HG03159 (cell line): ENCODE results near the gene ZFHX2.

Experiments
- ATAC-seq: cut with Tn5 transposase; IDR thresholded peaks from one replicate; pipeline ENCODE4 v1.9.1; 2021; ENCODE audit warnings: mild to moderate bottlenecking, moderate library complexity; ENCODE audit not compliant: unreplicated experiment

ZFHX2 gene

GRCh38 chr14:23573384-23574015 lies 21.9 kb upstream of the ZFHX2 start:
- no peak for ATAC-seq

DNA sequence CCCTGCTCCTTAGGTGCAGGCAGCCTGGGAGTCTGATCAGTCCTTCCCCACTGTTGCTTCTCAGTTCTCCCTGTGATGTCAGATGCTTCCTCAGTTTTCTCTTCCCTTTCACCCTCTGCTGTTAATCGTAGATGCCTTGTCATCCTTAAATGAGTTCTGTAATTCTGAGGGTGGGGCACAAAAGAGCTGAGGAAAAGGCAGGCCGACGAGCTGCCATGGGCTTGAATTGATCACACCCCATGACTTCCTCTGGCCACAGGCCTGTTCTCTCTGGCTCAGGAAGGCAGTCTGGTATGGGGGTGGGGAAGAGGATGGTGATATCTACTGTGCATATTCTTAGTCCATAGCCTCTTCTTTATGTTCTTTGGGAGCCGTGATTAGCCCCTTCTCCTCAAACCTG lies 21.3 kb upstream of the ZFHX2 start:
- ATAC-seq: no peak

DNA sequence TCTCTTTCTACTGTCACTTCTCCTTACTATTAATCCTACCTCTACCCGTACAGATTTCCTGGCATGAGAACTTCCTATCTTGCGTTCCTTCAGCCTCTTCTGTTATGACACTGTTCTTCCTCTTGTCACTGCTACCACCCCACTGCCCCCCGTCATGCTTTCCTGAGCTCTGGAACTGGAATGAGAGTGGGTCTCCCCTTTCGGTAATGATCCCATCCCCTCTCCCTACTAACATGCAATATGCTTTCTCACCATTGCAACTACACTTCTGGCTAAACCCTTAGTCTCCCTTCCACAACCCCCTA lies 20.9 kb upstream of the ZFHX2 start:
- ATAC-seq: no peak

GRCh38 chr14:23571701-23572523 lies 20.3 kb upstream of the ZFHX2 start:
- no peak for ATAC-seq

DNA sequence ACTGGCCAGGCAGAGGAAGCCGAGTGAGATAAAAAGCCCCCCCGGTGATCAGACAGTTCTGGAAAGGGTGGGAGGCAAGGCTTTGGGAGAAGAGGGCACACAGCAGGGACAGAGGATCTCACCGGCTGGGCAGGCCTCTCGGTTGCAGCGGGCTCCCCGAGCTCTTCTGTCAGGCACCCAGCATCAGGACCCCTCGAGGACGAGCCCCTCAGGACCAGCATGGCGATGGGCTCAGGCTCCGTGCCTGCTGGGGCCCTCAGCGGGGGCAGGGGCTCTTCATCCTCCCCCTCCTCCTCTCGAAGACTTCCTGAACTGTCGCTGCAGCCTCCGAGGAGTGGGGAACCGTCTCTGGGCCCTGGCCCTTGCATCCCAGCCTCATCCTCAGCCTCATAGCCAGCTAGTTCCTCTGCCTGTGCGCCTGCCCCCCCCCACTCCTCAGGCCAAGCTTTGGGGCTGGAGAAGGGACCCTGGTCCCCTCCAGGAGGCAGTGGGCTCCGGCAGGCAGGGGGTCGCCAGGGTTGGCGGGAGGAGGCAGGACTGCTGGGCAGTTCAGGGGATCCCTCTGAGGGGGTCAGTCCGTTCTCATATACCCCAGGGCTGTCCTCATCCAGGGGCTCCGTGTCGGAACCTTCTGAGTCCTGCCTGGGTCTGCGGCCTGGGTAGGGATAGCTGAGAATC lies 19.4 kb upstream of the ZFHX2 start:
- ATAC-seq: no peak

DNA sequence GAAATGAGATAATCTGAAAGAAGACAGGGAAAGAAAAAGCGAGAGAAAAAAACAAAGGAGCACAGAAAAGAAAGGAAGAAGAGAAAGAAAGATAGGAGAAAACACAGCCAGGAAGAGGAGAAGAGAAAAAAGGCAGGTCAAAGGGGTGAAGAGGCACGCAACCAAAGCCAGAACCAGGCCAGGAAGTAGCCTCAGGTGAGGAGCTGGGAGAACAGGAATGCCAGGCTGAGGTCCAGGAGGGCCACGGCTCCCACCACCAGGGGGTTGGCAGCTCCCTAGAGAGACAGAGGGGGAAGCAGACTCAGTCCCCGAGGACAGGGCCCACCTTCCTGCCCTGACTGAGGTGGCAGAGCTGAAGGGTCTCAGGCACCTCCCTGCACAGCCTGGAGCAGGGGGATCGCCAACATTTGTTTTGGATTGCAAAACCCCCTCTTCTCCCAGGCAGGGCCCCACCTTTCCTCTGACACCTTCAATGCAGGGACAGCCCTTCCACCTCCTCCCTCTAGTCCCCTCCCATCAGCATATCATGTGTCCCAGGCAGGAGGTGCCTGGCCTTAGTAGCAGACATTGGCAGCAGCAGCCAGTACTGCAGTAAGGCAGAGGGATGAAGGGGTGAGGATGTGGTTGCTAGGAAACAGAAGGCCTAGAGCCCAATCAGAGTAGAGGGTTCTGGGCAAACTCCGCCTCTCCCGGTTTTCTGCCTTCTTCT lies 18.0 kb upstream of the ZFHX2 start:
- no peak for ATAC-seq

- ATAC-seq: no peak
Observed at GRCh38 chr14:23568600-23569331, 17.2 kb upstream of the ZFHX2 start.

- ATAC-seq: no peak
Observed at GRCh38 chr14:23568021-23568599, 16.5 kb upstream of the ZFHX2 start.

DNA sequence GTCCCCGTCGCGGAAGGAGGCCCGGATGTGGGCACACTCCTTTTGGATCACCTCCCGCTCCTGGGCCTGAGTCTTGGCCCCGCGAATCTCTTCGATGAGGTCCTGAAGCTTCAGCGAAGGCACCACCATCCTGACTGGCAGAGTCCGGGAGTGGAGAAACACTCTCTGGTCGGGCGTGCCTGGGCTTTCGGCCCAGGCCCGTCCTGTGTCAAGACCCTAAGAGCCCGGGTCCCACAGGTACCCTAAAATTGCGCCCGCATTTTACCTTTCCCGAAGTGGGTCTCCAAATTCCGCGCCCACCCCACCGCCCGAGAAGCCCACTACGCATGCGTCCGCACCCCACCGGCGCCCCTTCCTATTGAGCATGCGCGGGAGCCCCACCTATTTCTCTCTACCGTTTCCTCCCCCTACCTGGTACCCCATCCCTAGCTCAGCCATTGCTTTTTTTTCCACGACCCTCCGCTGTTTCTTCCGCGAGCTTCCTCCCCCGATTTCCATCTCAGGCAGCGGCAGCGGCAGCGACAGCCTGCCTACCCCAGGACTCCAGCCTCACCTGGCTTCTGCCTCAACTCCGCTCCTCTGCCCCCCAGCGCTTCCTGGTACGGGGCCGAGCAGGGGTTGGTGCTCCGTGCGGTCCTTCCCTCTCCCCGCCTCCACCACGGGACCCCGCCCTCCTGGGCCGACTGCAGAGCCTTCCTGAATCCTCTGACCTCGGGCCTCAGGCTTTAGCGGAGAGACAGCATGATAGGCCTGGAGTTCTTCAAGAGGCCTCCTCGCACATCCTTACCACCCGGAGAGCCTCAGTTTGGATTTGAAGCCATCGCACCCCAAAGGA lies 15.8 kb upstream of the ZFHX2 start, which contains the start of gene AP1G2:
Gene AP1G2 (minus strand): TSS at position 606 of the 835 bp plus-strand sequence. CDS start 477 bp downstream, at position 129.
- ATAC-seq: peak; percentile 78

DNA sequence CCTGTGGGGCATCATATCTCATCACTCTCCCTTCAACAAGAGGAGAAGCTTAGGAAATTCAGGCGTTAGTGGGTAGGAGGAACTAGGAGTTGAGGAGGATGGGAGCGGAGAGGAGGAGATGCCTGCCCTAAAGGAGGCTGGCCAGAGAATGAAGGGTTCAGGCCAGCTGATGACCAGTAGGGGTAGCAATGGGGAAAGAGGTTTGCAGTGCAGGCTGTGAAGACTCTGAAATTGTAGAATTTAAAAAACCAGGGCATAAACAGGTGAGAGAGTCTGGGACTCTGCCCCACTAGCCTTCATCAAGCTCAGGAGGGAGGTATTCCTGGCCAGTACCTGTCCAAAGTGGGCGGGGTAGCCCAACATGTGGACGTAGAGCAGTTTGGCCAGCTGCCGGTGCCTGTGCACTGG lies 15.2 kb upstream of the ZFHX2 start:
- ATAC-seq: no peak

- ATAC-seq: no peak
Observed at GRCh38 chr14:23566112-23566777, 14.7 kb upstream of the ZFHX2 start.

DNA sequence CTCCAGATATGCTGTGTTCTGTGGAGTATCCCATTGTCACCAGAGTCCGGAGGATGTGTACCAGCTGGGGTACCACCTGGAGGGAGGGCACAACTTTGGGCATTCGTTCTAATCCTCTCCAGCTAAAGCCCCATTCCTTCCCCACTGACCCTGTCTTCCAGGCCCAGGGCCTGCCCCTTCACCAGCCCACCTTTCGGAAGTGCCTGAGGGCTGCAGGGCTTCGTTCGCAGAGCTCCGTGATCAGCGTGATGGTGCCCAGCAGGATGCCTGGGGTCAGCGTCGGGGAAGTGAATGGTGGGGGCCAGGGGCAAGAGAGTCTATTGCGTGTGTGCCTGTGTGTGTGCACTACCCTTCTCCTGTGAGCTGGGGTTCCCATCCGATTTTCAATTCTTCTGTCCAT lies 14.1 kb upstream of the ZFHX2 start:
- no peak for ATAC-seq

DNA sequence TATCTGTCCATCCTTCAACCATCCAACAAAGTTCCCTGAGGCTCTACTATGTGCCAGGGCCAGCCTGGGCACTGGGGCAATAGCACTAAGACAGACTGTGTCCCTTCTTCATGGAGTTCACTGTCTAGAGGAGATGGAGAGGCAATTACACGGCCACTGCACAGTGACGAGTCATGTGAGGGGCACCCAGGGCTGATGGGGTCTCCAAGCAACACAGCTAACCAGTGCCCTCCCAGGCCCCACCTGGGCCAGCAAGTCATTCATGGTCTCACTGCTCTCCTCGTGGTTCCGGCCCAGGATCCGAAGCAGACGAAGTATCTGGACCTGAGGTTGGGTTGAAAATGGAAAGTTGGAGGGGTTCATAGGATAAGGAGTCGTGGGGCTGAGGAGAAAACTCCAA lies 13.3 kb upstream of the ZFHX2 start:
- ATAC-seq: no peak

DNA sequence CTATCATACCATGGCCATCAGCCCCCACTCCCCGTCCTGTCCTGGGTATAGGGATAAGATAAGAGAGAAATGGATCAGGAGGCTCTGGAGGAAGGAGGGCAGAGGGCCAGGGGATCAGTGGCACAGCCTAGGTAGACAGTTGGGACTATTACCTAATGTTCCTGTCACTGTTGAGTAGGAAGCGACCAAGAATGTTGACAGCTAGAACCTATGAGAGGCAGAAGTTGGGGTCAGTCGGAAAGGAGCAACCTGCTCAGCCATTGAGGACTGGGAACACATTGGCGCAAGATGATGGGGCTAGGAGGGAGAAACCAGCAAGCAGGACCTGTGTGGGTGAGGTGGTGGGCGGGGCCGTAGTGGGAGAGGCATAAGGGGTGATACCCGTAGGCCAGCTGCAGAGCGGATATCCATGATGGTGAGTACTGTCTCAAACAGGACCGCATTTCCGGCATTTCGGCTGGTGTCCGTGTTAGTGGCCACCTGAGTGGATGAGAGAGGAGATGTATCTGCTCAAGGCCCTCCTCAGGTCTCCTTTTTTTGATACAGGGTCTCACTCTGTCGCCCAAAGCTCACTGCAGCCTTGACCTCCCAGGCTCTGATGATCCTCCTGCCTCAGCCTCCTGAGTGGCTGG lies 12.7 kb upstream of the ZFHX2 start:
- ATAC-seq: no peak

DNA sequence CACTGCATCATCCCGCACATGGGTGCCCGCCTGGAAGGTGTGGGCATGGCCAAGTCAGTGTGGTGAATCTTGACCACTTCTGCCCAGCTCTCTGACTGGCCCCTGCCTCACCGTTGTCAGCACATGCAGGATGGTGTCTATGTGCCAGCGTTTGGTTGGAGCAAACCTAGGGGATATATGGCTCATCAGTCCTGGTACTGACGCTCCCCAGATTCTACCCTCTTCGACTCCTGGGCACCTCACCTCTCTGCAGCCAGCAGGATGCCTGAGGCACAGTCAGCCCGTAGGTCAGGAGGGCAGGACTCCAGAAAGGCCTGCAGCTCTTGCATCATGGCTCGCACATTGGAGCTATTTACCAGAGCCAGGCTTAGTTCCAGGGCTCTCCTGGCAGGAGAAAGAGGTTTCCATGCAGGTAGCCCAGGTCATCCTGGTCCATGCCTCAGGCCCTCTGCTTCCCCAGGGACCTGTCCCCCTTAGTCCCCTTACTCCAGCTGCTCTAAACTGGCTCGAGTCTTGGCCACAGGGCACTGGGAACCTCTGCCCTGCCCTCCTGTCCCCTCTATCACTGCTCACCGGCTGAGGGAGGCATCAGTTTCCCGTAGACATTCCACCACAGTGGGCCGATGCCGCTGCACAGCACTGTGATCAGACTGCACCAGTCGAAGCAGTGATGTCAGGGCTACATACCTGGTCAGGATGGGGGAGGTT lies 12.1 kb upstream of the ZFHX2 start:
- ATAC-seq: no peak

GRCh38 chr14:23562822-23563472 lies 11.4 kb upstream of the ZFHX2 start:
- ATAC-seq: no peak
